GM19463 (cell line): Measurements from ENCODE around the gene ADAMTS13.

Source experiments
- ATAC-seq: cut with Tn5 transposase; IDR thresholded peaks from one replicate; pipeline ENCODE4 v1.9.1; 2021; ENCODE audit warnings: mild to moderate bottlenecking, moderate library complexity; ENCODE audit not compliant: unreplicated experiment

The ADAMTS13 gene

DNA sequence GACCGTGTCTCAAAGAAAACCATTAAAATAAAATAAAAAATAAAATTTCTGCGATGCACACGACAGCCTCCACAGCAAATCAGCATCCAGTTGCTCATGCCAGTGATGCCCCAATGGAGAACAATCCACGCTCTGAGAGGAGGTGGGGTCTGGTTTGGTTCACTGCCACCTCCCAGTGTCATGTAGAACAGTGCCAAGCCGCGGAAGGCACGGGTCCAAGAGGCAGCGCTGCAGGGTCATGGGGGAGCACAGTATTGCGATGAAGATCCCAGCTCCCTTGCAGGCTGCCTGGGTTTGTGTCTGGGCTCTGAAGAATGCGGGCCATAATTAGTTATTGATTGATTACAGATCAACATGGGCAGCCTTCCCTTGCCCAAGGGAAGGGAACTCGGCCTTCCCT is 31.5 kb downstream of the ADAMTS13 start:
- no peak for ATAC-seq

DNA sequence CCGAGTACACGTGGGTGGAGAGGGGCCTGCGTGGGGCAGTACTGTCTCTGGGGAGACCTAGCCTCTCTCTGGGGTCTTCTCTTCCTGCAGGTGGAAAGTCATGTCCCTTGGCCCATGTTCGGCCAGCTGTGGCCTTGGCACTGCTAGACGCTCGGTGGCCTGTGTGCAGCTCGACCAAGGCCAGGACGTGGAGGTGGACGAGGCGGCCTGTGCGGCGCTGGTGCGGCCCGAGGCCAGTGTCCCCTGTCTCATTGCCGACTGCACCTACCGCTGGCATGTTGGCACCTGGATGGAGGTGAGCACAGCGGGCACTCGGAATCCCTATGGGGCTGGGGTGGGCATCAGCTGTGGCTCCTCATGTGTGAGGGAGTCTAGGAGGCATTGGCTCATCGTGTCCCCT is 32.2 kb downstream of the ADAMTS13 start:
- ATAC-seq = no peak

DNA sequence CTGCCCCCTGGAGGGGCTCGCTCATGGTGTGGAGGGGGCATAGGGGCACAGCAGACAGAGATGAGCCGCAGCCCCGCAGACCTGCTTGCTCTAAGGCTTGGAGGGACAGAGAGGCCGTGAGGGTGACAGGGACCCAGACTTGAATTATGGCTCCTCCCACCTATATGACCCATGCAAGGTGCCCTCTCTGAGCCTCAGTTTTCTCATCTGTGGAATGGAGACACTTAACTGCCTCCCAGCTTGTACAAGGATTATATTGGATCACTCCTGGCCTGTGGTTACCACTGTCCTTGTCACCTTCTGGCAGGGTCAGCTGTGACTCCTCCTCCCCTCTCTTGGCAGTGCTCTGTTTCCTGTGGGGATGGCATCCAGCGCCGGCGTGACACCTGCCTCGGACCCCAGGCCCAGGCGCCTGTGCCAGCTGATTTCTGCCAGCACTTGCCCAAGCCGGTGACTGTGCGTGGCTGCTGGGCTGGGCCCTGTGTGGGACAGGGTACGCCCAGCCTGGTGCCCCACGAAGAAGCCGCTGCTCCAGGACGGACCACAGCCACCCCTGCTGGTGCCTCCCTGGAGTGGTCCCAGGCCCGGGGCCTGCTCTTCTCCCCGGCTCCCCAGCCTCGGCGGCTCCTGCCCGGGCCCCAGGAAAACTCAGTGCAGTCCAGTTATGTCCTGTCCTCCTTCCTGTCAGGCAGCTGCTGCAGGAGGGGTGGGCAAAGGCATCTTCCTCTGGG is 32.9 kb downstream of the ADAMTS13 start:
- no peak for ATAC-seq

DNA sequence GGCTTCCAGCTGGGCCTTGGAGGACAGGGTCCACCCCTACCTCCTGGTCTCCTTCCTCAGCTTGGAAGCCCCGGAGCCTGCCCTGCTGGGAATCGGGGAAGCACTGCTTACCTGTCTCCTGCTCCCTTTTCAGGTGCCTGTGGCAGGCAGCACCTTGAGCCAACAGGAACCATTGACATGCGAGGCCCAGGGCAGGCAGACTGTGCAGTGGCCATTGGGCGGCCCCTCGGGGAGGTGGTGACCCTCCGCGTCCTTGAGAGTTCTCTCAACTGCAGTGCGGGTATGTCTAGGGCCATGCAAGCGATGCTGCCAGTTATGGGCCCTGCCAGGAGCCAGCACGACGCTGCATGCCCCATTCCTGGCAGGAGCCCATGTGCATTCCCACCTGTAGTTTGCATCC is 33.8 kb downstream of the ADAMTS13 start:
- no peak for ATAC-seq

DNA sequence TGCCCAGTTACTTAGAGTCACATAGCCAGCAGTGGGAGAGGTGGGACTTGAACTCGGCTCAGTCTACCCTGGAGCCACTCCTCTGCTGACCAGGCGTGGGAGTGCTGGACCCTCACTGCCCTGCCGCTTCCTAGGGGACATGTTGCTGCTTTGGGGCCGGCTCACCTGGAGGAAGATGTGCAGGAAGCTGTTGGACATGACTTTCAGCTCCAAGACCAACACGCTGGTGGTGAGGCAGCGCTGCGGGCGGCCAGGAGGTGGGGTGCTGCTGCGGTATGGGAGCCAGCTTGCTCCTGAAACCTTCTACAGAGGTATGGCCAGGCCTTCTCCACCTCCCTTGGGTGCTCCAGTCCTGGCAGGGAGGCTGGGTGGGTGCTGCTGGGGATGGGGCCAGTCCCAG is 34.2 kb downstream of the ADAMTS13 start:
- ATAC-seq = no peak

DNA sequence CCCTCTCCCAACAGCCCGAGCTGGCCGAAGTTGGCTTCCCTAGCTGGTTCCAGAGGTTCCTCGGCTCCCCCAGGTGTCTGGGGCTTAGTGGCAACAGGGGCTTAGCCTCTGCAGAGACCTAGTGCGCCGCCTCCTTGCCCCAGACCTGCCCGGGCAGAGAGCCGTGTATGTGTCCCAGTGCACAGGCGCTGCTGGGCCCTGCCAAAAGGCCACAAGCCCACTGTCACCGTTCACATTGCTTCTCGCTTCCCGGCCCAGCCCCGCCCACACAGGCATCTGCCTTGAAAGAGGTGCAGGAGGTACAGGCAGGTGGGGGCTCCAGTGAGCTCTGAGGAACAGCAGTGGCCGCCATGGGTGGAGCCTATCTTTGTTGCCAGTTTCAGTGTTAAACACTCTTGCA is 35.1 kb downstream of the ADAMTS13 start:
- ATAC-seq = no peak

DNA sequence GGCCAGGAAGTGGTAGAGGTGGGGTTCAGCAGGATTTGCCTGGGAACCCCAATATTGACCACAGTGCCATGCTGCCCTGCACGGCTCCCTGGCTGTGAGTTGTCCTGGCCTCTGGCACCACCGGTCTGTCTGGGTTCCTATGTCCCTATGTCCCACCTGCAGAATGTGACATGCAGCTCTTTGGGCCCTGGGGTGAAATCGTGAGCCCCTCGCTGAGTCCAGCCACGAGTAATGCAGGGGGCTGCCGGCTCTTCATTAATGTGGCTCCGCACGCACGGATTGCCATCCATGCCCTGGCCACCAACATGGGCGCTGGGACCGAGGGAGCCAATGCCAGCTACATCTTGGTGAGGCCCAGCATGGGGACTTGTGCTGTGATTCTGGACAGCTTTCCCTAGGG is 35.6 kb downstream of the ADAMTS13 start:
- ATAC-seq = no peak

DNA sequence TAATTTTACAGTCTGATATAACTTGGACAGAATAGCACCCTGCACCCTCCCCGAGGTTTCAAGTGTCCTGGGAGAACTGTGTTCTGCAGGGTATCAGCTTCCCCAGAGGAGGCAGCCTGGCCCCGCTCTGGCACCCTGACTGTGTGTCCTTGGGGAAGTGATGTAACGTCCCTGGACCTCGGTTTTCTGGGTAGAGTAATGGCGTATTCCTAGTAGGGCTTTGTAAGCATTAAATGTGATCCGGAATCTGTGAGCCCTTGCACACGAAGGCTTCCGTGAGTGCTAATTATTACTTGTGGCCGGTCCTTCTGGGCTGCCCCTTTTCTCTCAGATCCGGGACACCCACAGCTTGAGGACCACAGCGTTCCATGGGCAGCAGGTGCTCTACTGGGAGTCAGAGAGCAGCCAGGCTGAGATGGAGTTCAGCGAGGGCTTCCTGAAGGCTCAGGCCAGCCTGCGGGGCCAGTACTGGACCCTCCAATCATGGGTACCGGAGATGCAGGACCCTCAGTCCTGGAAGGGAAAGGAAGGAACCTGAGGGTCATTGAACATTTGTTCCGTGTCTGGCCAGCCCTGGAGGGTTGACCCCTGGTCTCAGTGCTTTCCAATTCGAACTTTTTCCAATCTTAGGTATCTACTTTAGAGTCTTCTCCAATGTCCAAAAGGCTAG is 36.6 kb downstream of the ADAMTS13 start:
- no peak for ATAC-seq

DNA sequence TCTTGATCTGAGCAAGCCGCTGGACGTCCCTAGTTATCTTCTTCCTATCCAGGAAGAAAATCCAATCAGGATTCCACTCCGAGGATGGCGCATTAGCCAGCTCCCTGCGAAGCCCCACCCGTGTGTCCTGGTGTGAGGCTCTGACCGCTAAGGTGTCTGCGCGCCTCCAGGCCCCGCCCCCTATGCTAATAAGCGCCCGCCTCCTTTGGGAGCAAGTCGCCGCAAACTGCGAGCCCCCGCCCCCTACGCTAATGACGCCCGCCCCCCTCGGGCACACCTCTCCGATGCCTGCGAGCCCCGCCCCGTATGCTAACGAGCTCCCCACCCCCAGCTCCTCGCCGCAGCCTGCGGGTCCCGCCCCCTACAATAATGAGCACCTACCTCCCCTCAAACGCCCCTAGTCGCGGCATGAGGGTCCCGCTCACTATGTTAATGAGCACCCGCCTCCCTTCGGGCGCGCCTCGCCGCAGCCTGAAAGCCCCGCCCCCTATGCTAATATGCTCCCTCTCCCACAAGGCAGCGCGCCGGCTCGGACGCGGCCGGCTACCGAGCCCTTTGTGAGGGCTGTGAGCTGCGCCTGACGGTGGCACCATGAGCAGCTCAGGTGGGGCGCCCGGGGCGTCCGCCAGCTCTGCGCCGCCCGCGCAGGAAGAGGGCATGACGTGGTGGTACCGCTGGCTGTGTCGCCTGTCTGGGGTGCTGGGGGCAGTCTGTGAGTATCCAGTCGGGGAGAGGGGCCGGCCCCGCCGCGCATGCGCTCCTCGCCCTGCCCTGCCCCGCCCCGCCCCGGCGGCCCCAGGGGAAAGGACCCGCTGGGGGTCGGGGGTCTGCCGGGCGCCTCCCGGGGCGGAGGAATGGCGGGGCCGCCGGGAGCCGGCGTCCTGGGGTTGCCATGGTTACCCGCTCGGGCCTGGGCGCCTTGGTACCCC is 37.6 kb downstream of the ADAMTS13 start, which contains the start of gene CACFD1:
Gene CACFD1, plus strand, starts transcription at position 503 of the 929 bp plus-strand sequence. Its CDS starts 89 bp downstream, at position 592.
- ATAC-seq = peak; percentile 72

DNA sequence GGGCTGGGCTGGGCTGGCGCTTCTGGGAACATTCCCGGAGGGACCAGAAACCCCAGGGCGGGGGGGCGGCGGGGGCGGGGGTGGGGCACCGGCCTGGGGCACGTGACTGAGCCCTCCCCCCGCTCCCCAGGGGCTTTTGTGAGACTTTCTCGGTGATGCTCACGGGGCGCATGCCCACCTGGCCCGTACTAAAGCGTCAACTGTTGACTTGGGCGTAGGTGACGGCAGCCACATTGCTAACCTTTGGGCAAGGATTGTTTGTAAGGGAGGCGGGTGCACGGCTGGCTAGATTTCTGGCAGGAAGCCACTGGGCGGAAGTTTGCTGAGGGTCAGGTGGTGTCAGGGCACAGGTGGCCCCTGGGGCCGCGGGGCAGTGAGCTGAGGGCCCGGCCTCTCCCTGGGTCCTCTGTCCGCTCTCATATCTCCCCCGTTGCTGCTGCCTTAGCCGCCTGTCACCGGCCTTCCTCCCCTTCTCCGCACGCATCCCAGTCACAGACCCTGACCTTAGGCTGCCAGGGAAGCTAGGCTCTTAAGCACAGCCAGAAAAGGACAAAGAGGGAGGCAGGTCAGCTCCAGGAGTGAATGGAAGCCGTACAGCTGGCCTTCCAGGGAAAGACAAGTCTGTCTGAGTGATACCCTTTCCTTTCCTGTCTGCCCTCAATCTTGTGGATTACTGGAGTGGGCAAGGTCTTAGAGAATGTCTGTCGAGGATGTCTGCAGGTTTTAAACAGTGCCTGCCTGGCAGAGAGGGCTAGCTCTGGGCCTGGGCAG is 38.4 kb downstream of the ADAMTS13 start:
- ATAC-seq = peak; percentile 15

DNA sequence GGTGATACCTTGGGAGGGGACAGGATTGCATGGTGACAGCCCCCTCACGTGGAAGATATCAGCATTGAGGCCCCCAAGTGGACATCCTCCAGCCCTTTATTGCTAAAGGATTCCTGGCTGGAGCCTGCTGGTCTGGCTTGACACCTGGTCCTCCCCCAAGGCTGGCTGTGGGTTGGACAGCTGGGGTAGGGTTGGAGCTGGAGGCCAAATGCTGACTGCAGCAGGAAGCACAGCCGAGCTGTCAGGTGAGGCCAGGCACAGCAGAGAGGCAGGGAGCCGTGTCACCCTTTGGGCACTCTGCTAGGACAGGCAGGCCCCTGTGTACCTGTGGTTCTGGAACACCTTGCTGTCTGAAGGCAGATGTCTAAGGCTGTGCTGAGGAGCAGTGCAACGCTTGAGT is 39.8 kb downstream of the ADAMTS13 start:
- ATAC-seq = no peak

DNA sequence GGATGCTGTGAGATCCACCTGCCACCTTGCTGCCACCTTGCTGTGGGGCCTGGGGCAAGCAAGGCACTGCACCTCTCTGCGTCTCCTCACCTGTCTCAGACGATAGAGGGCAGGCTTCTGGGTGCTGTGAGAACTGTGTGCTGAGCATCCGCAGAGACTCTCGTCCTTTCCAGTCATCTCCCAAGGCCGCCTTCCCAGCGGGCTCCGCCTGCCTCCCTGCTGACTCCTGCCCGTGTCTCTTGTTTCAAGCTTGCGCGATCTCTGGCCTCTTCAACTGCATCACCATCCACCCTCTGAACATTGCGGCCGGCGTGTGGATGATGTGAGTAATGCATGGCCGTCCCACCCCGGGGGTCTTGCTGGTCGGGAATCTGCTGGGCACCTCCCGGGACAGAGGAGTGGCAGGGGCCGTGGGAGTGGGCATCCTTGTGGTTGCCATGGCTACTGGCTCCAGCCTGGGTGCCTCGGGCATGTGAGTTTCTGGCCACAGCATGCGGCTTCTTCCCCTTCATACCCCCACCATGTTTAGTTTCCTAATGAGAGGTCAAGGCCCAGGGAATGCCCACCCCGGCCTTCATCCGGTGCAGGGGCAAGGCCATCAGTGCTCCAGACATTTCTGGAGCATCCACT is 41.2 kb downstream of the ADAMTS13 start:
- ATAC-seq = no peak

DNA sequence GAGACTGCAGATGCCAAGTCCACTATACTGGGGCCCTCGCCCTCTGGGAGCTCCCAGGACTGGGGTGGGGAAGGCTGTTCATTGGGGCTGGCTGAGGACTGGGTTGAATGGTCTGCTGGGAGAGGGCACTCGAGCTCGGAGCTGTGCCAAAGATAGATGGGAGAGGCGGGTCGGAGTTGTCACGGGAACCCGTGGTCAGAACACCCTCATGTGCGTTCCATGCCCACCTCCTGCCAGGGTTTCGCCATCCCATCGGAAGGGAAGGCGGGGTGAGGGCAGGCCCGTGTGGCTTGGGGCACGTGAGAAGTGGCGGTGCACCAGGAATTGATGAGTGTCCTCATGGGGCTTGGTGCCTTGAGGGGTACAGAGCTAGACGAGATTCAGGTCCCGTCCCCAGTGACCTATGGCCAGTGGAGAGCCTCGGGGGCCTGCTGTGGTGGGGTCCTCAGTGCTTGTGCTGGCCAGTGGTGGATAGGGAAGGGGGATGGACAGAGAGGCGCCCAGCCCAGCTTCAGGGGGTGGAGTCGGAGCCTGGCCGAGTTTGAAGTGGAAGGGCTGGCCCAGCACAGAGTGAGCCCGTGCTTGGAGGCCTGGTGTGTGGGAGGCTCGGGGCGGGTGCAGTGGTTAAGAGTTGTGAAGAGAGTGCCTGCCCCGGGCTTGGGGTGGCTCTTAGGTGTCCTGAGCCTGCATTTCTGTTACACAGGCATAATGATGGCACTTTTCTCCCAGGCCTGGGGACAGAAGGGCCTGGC is 41.9 kb downstream of the ADAMTS13 start:
- ATAC-seq = no peak

DNA sequence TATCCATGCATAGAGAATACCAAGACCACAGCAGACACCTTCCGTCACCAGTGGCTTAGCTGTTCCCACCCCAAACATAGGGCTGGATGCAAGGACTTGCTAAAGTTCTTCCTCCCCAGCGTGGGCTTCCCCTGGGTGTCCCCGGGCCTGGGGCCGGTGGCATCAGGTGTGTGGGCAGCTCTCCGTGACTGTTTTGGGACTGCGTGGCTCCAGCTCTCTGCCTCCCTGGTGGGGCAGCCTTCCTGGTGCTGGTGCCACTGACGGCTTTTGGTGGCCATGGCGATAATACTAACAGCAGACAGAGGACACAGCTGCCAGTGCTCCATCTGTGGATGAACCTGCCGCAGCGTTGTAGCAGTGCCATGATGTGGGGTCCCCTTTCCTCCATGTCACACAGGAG is 42.5 kb downstream of the ADAMTS13 start:
- ATAC-seq = no peak

DNA sequence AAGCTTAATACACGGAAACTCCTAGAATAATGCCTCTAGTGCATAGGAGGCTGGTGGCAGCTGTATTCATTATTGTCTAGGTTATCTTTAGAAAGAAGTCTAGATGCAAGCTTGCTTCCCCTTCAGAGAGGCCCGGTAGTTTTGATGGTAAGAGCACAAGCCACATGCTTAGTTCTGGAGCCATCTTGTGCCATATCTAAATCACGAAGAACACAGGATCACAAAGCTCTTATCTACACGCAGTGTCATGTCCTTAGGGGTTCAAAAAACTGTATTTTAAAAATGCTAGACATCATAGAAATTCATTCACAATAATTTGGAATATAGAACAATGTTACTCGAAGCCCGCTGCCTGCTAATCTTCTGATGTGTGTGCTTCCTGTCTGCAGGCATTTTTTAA is 43.8 kb downstream of the ADAMTS13 start:
- no peak for ATAC-seq

DNA sequence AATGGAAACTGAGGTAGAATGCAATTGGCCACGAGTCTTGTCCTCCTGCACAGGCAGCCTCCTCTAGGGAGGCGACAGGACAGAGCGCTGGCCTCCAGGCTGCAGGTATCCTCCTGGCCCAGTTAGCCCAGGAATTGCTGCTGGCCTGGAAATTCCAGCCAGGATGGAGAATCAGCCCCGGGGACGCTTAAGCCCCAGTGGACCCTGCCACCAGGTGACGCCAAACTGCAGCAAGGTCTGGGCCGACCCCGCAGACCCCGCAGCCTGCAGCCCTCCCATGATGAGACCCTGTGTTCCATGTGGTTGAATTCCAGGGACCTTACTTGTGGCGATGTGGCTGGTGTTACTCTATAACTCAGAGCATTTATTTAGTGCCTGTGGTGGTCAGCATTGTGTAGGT is 44.9 kb downstream of the ADAMTS13 start:
- no peak for ATAC-seq

DNA sequence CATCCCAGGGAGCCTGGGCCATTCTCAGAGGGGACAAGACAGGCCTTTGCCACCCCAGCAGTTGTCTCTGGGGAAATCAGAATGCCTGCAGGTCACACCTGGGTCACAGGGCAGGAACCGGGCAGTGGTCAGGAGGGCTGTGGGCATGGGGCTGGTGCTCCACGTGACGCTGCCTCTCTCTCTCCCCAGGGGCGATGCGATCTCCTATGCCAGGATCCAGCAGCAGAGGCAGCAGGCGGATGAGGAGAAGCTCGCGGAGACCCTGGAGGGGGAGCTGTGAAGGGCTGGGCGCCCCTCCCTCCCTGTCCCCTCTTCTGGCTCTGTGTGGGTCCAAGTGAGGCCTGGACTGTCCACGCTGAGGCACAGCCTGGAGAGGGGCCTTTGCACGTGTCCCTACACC is 46.2 kb downstream of the ADAMTS13 start:
- no peak for ATAC-seq

DNA sequence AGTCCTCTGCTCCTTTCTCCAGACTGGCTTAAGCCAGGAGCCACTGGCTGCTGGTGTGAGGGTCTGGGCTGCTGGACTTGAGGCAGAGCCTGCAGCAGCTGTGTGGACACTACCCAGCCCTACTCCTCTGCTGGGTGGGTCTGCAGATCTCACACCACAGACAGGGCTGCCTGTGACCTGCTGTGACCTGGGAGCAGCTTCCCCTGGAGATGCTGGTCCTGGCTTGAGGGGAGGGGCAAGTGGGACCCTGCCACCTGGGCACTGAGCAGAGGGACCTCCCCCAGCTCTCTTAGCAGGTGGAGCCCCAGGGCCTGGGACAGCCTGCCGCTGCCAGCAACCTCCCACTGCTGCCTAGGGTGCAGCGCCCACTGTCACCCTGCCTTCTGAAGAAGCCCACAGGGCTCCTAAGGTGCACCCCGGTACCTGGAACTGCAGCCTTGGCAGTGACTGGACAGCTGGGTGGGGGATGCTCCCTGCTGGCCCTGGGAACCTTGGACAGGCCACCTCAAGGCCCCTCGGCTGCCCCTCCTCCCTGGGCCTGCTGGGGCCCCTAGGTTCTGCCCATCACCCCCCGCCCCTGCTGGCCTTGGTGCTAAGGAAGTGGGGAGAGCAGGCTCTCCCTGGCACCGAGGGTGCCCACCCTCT is 46.7 kb downstream of the ADAMTS13 start:
- no peak for ATAC-seq

DNA sequence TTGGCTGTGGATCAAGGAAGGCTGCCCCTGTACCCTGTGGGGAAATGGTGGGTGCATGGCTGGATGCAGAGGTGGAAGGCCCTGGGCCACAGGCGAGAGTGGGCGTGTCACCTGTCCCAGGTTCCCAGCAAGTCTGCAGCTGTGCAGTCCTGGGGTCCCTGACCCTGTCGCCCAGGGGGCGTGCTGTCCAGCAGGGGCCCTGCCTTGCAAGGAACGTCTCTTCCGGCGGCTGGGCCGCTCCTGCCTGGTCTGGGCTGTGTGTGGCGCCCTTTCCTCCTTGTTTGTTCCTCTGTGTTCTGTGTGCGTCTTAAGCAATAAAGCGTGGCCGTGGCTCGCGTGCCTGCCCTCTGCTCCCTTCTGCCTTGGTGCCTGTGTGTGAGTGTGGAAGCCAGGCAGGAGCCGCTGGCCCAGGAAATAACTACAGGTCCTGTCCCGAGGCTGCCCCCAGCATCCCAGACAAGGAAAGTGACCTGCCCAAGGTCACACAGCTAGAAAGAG is 48.3 kb downstream of the ADAMTS13 start:
- ATAC-seq = no peak
